Astrocyte (in vitro differentiated cells and primary cell): ENCODE data around the gene PPL. TPM values are rescaled to one million over a fixed set of nuclear protein-coding genes. Genes with fewer than 3 reads are reported as not detected.

Experiments
- DNase-seq: peaks from one replicate; pipeline ENCODE4 v3.0.0-alpha.2; 2010; ENCODE audit warnings: low read depth
- FAIRE-seq: peaks from 2 replicates; lab custom pipeline; 2011; peaks lifted over from hg19 to GRCh38; lab: Jason Lieb, UNC
- H2AFZ ChIP-seq: 2 replicates; pipeline ENCODE4 v1.6.0; 2012; ENCODE audit warnings: low read depth, low read length, inconsistent platforms
- H3K27ac ChIP-seq: 2 replicates; pipeline ENCODE4 v1.5.1; 2011; ENCODE audit warnings: low read depth, low read length, inconsistent platforms
- H3K27me3 ChIP-seq: 2 replicates; pipeline ENCODE4 v1.6.0; 2011; ENCODE audit warnings: low read length, inconsistent platforms; ENCODE audit not compliant: insufficient read depth
- H3K36me3 ChIP-seq: 2 replicates; pipeline ENCODE4 v1.5.1; 2011; ENCODE audit warnings: low read length, inconsistent platforms; ENCODE audit not compliant: insufficient read depth
- H3K4me1 ChIP-seq: 2 replicates; pipeline ENCODE4 v1.5.1; 2011; ENCODE audit warnings: low read length, inconsistent platforms; ENCODE audit not compliant: insufficient read depth
- H3K4me2 ChIP-seq: 2 replicates; pipeline ENCODE4 v1.6.0; 2012; ENCODE audit warnings: low read length, inconsistent platforms
- H3K4me3 ChIP-seq: 2 replicates; pipeline ENCODE4 v1.5.1; 2011; ENCODE audit warnings: low read depth, mild to moderate bottlenecking, low read length, inconsistent platforms; ENCODE audit not compliant: insufficient read depth
- H3K79me2 ChIP-seq: 2 replicates; pipeline ENCODE4 v1.6.0; 2012; ENCODE audit warnings: mild to moderate bottlenecking, low read length, inconsistent platforms; ENCODE audit not compliant: insufficient read depth
- H3K9ac ChIP-seq: 2 replicates; pipeline ENCODE4 v1.6.0; 2012; ENCODE audit warnings: mild to moderate bottlenecking, low read length, inconsistent platforms
- H3K9me3 ChIP-seq: 2 replicates; pipeline ENCODE4 v1.5.1; 2012; ENCODE audit warnings: low read depth, mild to moderate bottlenecking, low read length, inconsistent platforms; ENCODE audit not compliant: insufficient read depth
- H4K20me1 ChIP-seq: 2 replicates; pipeline ENCODE4 v1.6.0; 2012; ENCODE audit warnings: low read length, inconsistent platforms; ENCODE audit not compliant: insufficient read depth
- H3K27ac Mint-ChIP-seq: one replicate; pipeline ENCODE4 v1.8.0; 2021; ENCODE audit warnings: mild to moderate bottlenecking, mixed read lengths; ENCODE audit not compliant: unreplicated experiment
- H3K27me3 Mint-ChIP-seq: one replicate; pipeline ENCODE4 v1.8.0; 2021; ENCODE audit warnings: low read depth, mixed read lengths; ENCODE audit not compliant: unreplicated experiment
- H3K36me3 Mint-ChIP-seq: one replicate; pipeline ENCODE4 v1.8.0; 2021; ENCODE audit warnings: low read depth, mixed read lengths; ENCODE audit not compliant: unreplicated experiment
- H3K4me1 Mint-ChIP-seq: one replicate; pipeline ENCODE4 v1.8.0; 2021; ENCODE audit warnings: low read depth, mixed read lengths; ENCODE audit not compliant: unreplicated experiment
- H3K4me3 Mint-ChIP-seq: one replicate; pipeline ENCODE4 v1.8.0; 2021; ENCODE audit warnings: mild to moderate bottlenecking, moderate library complexity, mixed read lengths; ENCODE audit not compliant: unreplicated experiment
- H3K9me3 Mint-ChIP-seq: one replicate; pipeline ENCODE4 v1.8.0; 2021; ENCODE audit warnings: mild to moderate bottlenecking, mixed read lengths; ENCODE audit not compliant: unreplicated experiment
- CTCF ChIP-seq: IDR thresholded peaks from 2 replicates; pipeline ENCODE4 v1.5.1; 2011; ENCODE audit warnings: low read depth, mild to moderate bottlenecking, inconsistent platforms, low read length, moderate library complexity; ENCODE audit not compliant: insufficient read depth
- EZH2 ChIP-seq: IDR thresholded peaks from 2 replicates; pipeline ENCODE4 v1.6.1; 2012; ENCODE audit warnings: mild to moderate bottlenecking, low read length, inconsistent platforms; ENCODE audit not compliant: insufficient read depth
- total RNA-seq: library from RNA; stranded (reverse); gene quantifications from 2 replicates; pipeline ENCODE4 v1.2.1, GENCODE V29; 2021

Gene PPL
- total RNA-seq, 1 donor from 2014 or later = 12.3 TPM

GRCh38 chr16:4960579-4960978 is 23.6 kb upstream of the PPL start:
- Histone ChIP-seq H3K27me3 (peaks cover 10% of the 10 kb centered on the region), H3K9me3 (no peaks in the 10 kb centered on the region), H3K36me3 (no peaks in the 10 kb centered on the region), H4K20me1 (peaks cover 5% of the 10 kb centered on the region), H3K9ac (no peak overlapping the region), H3K4me1 (peaks cover 10% of the 10 kb centered on the region), H3K79me2 (no peaks in the 10 kb centered on the region), H3K4me2 (no peak overlapping the region), H3K27ac (no peak overlapping the region), H2AFZ (no peak overlapping the region), H3K4me3 (no peak overlapping the region)
- FAIRE-seq (no peak), DNase-seq (no peak)
- no peaks in the 10 kb centered on the region for H3K36me3 Mint-ChIP-seq
- H3K27me3 Mint-ChIP-seq = no peaks in the 10 kb centered on the region
- TF ChIP-seq EZH2 (no peak), CTCF (no peak)
- H3K4me3 Mint-ChIP-seq = no peak overlapping the region
- H3K4me1 Mint-ChIP-seq = peaks cover 2% of the 10 kb centered on the region
- H3K27ac Mint-ChIP-seq = no peak overlapping the region
- H3K9me3 Mint-ChIP-seq = no peaks in the 10 kb centered on the region

GRCh38 chr16:4958510-4959438 is 21.8 kb upstream of the PPL start:
- Mint-ChIP-seq H3K4me3 (no peak overlapping the region), H3K36me3 (no peaks in the 10 kb centered on the region), H3K27ac (no peak overlapping the region), H3K9me3 (no peaks in the 10 kb centered on the region), H3K4me1 (peaks cover 2% of the 10 kb centered on the region), H3K27me3 (no peaks in the 10 kb centered on the region)
- Histone ChIP-seq H3K4me3 (peak overlapping the region; percentile 44), H3K79me2 (no peaks in the 10 kb centered on the region), H3K9me3 (no peaks in the 10 kb centered on the region), H3K27me3 (peaks cover 10% of the 10 kb centered on the region), H3K4me2 (peak overlapping the region; percentile 83), H3K4me1 (peaks cover 10% of the 10 kb centered on the region), H3K27ac (no peak overlapping the region), H4K20me1 (peaks cover 5% of the 10 kb centered on the region), H3K36me3 (no peaks in the 10 kb centered on the region), H3K9ac (no peak overlapping the region), H2AFZ (peak overlapping the region; percentile 2)
- no peak for DNase-seq
- no peak for TF ChIP-seq CTCF
- no peak for TF ChIP-seq EZH2
- FAIRE-seq = no peak
